GM12865 (cell line): ENCODE measurements around the gene TMEM198.

Source experiments
- DNase-seq: peaks from one replicate; pipeline ENCODE4 v3.0.0; 2010; ENCODE audit warnings: low read depth
- H3K4me3 ChIP-seq: 2 replicates; pipeline ENCODE4 v1.5.1; 2011; ENCODE audit warnings: mild to moderate bottlenecking, low read depth, low read length, control low read depth
- CTCF ChIP-seq: IDR thresholded peaks from 2 replicates; pipeline ENCODE4 v1.5.1; 2011; ENCODE audit warnings: low read length, control low read depth, low read depth, inconsistent platforms; ENCODE audit not compliant: insufficient read depth; ENCODE audit errors: missing control alignments

Gene TMEM198

GRCh38 chr2:219508971-219509779 lies 34.7 kb upstream of the TMEM198 start:
- no peak overlapping the region for H3K4me3 ChIP-seq
- no peak for TF ChIP-seq CTCF
- DNase-seq, result no peak

- peak; percentile 68 for TF ChIP-seq CTCF
- H3K4me3 ChIP-seq, result no peak overlapping the region
- DNase-seq, result peak; percentile 35
Measured at GRCh38 chr2:219509780-219510511, 33.9 kb upstream of the TMEM198 start.

GRCh38 chr2:219510512-219511135 lies 33.2 kb upstream of the TMEM198 start:
- no peak for TF ChIP-seq CTCF
- H3K4me3 ChIP-seq, result no peak overlapping the region
- DNase-seq, result no peak

GRCh38 chr2:219511547-219512325 lies 32.1 kb upstream of the TMEM198 start:
- no peak for TF ChIP-seq CTCF
- no peak overlapping the region for H3K4me3 ChIP-seq
- DNase-seq, result no peak

- H3K4me3 ChIP-seq, result no peak overlapping the region
- no peak for DNase-seq
- TF ChIP-seq CTCF, result no peak
Measured at GRCh38 chr2:219512524-219513216, 31.2 kb upstream of the TMEM198 start.

- H3K4me3 ChIP-seq, result no peak overlapping the region
- TF ChIP-seq CTCF, result no peak
- no peak for DNase-seq
Measured at GRCh38 chr2:219513787-219514186, 30.0 kb upstream of the TMEM198 start.
